D721Med (cell line): ENCODE measurements around the gene DISP3.

Source experiments
- DNase-seq: peaks from one replicate; pipeline ENCODE4 v3.0.0; 2011; ENCODE audit warnings: low spot score; ENCODE audit not compliant: insufficient read length
- FAIRE-seq: peaks from 2 replicates; lab custom pipeline; 2011; peaks lifted over from hg19 to GRCh38; lab: Jason Lieb, UNC
- TF ChIP-seq, protein P1 (sequence below): IDR thresholded peaks from 2 replicates; pipeline ENCODE4 v1.5.1; 2012; ENCODE audit warnings: mild to moderate bottlenecking, control low read depth; ENCODE audit not compliant: insufficient read depth; ENCODE audit errors: missing control alignments

The DISP3 gene

GRCh38 chr1:11458811-11459275 is 20.1 kb upstream of the DISP3 start:
- no peak for DNase-seq
- TF ChIP-seq, protein P1, sequence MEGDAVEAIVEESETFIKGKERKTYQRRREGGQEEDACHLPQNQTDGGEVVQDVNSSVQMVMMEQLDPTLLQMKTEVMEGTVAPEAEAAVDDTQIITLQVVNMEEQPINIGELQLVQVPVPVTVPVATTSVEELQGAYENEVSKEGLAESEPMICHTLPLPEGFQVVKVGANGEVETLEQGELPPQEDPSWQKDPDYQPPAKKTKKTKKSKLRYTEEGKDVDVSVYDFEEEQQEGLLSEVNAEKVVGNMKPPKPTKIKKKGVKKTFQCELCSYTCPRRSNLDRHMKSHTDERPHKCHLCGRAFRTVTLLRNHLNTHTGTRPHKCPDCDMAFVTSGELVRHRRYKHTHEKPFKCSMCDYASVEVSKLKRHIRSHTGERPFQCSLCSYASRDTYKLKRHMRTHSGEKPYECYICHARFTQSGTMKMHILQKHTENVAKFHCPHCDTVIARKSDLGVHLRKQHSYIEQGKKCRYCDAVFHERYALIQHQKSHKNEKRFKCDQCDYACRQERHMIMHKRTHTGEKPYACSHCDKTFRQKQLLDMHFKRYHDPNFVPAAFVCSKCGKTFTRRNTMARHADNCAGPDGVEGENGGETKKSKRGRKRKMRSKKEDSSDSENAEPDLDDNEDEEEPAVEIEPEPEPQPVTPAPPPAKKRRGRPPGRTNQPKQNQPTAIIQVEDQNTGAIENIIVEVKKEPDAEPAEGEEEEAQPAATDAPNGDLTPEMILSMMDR, result no peak
- no peak for FAIRE-seq

DNA sequence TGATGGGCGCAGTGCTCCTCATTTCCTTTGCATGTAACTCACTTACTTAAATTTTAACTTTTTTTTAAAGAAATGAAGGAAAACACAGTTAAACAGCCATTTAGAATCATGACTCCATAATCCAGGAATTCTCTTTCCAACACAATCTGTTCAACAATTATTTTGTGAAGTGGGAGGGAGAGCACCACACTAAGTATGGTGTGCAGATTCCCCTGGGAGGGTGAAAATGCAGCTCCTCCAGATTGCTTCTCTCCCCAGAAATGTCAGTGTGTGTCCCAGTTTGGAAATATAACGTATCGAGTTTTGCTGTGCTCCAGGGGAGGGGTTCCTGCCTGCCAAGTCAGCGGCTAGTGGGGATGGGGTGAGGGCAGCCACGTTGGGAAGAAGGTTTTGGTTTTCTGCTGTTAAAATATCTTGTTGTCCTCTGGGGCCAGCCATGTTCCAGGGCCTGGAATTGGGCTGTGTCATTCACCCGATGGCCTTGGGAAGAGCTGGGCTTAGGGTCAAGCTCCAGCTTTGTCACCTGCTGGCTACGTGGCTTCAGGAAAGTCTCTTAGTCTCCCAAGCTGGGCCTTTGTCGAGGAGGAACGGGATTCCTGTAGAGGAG is 17.3 kb upstream of the DISP3 start:
- no peak for DNase-seq
- FAIRE-seq, result no peak
- TF ChIP-seq, protein P1, result no peak

- no peak for FAIRE-seq
- TF ChIP-seq, protein P1, result no peak
- DNase-seq, result no peak
Measured at GRCh38 chr1:11462224-11462923, 16.6 kb upstream of the DISP3 start.

- DNase-seq (no peak), FAIRE-seq (no peak)
- TF ChIP-seq, protein P1, result no peak
Measured at GRCh38 chr1:11463177-11463576, 15.8 kb upstream of the DISP3 start.

- TF ChIP-seq, protein P1, result no peak
- FAIRE-seq (no peak), DNase-seq (no peak)
Measured at GRCh38 chr1:11465307-11465706, 13.6 kb upstream of the DISP3 start.

DNA sequence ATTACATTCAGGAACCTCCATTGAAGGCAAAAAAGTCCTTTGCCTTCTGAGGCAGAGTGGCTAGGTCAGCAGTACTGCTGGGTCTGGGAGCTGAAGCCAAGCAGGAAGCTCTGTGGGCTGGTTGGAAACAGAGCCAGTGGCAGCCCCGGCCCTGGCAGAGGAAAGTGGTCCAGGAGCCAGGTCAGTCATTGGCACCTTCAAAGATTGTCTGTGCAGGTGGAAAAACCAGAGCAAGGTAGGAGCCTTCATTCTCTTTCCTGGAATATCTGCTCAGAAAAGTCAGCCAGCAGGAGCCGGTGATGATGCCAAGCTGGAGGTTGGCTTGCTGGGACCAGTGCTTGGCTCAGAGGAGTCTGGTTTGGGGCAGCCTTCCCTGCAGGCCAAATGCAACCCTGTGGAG is 12.5 kb upstream of the DISP3 start:
- TF ChIP-seq, protein P1, result no peak
- DNase-seq (no peak), FAIRE-seq (no peak)

DNA sequence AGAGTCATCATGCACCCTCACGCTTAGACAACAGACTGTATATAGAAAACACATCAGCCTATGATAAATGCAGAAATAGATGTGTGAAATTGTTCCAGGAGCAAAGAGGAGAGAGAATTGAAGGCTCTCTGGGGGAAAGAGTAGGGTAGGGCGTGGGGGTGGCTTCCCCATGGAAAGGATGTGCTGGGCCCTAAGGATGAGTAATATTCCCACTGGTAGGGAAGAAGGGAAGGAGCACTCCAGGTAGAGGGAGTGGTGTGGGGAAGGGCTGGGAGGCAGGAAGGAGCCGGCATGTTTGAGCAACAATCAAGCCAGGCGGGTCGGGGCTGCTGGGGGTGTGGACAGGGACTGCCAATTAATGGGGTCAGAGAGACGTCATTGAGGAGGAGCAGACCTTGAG is 10.1 kb upstream of the DISP3 start:
- FAIRE-seq (no peak), DNase-seq (no peak)
- TF ChIP-seq, protein P1, result no peak
